SHP77 (cell line): Measurements from ENCODE around the gene LTB4R.
A peak's percentile ranks its signal among the peaks of the same experiment; 100 is the strongest.

Source experiments
- DNase-seq, 2 experiments: peaks; one replicate each; lab custom pipeline; 2025; lab: John Stamatoyannopoulos, UW

The LTB4R gene

GRCh38 chr14:24310646-24311604 lies at the start of gene LTB4R:
Gene LTB4R (plus strand): TSS chr14:24311502. CDS start chr14:24315652, 4,150 bp downstream.
- peak; percentile 80 to 85 for DNase-seq

- DNase-seq: no peak
Observed at GRCh38 chr14:24261969-24262327, 49.4 kb upstream of the LTB4R start.

GRCh38 chr14:24262821-24263733 lies 48.2 kb upstream of the LTB4R start, which contains the start of gene TGM1:
Gene TGM1 (minus strand): TSS chr14:24263177. CDS start chr14:24262352, 825 bp downstream.
- DNase-seq: no peak

- no peak for DNase-seq
Observed at GRCh38 chr14:24263848-24264247, 47.5 kb upstream of the LTB4R start.

GRCh38 chr14:24264298-24264697 lies 47.0 kb upstream of the LTB4R start:
- DNase-seq: no peak

- DNase-seq: no peak
Observed at GRCh38 chr14:24266344-24267244, 44.7 kb upstream of the LTB4R start.

GRCh38 chr14:24267516-24267915 lies 43.8 kb upstream of the LTB4R start:
- no peak for DNase-seq

GRCh38 chr14:24268225-24268624 lies 43.1 kb upstream of the LTB4R start:
- no peak for DNase-seq

- no peak for DNase-seq
Observed at GRCh38 chr14:24269368-24269767, 41.9 kb upstream of the LTB4R start.

- no peak for DNase-seq
Observed at GRCh38 chr14:24269910-24270536, 41.3 kb upstream of the LTB4R start.

GRCh38 chr14:24270537-24271133 lies 40.7 kb upstream of the LTB4R start:
- DNase-seq: no peak

- peak; percentile 90 to 92 for DNase-seq
Observed at GRCh38 chr14:24271134-24271833, 40.0 kb upstream of the LTB4R start, which contains the start of gene RABGGTA. Gene RABGGTA (minus strand): TSS chr14:24271597. CDS start chr14:24271115, 482 bp downstream.

GRCh38 chr14:24271834-24272263 lies 39.5 kb upstream of the LTB4R start:
- DNase-seq: no peak

- no peak for DNase-seq
Observed at GRCh38 chr14:24272467-24272866, 38.8 kb upstream of the LTB4R start.

GRCh38 chr14:24273422-24273998 lies 37.8 kb upstream of the LTB4R start:
- no peak for DNase-seq

- DNase-seq: no peak
Observed at GRCh38 chr14:24274101-24274543, 37.2 kb upstream of the LTB4R start.

- no peak for DNase-seq
Observed at GRCh38 chr14:24277071-24277470, 34.2 kb upstream of the LTB4R start.

- no peak for DNase-seq
Observed at GRCh38 chr14:24277606-24278321, 33.5 kb upstream of the LTB4R start.

GRCh38 chr14:24278424-24278823 lies 32.9 kb upstream of the LTB4R start:
- DNase-seq: no peak
